B cell (primary cell): ENCODE results near the gene MRPL52. TPM values are rescaled to one million over a fixed set of nuclear protein-coding genes. Genes with fewer than 3 reads are reported as not detected.

ENCODE experiments used
- ATAC-seq: fragments of 200-7000 bp; cut with Tn5 transposase; one replicate; pipeline ENCODE4 v1.10.0; 2021; ENCODE audit warnings: low read depth, mild to moderate bottlenecking, moderate number of reproducible peaks, moderate library complexity
- CTCF ChIA-PET: fragments of 350-600 bp; sonication (Branson Sonifier 250); formaldehyde crosslinking; loops from one replicate; lab custom pipeline; 2021; ENCODE audit warnings: antibody characterized with exemption, inconsistent platforms; lab: Charles Lee
- POLR2A ChIA-PET: fragments of 350-600 bp; sonication (Branson Sonifier 250); formaldehyde crosslinking; loops from one replicate; lab custom pipeline; 2021; ENCODE audit warnings: antibody characterized with exemption; lab: Charles Lee
- DNase-seq: peaks from one replicate; pipeline ENCODE4 v3.0.0; 2013
- H2AFZ ChIP-seq: 2 replicates; pipeline ENCODE4 v1.6.1; 2012; ENCODE audit warnings: mild to moderate bottlenecking, low read depth, low read length; ENCODE audit not compliant: insufficient read depth, poor library complexity, severe bottlenecking
- H3K27ac ChIP-seq, 2 donors: 1 replicate in 1 of 2; 2 replicates in 1 of 2; pipeline ENCODE4 v1.5.1; 2012 to 2013; ENCODE audit warnings: low read length in 2 of 2, mild to moderate bottlenecking in 2 of 2, moderate library complexity in 1 of 2
- H3K27me3 ChIP-seq, 4 experiments: fragments of 200-600 bp in 1 of 4; sonication (generic) in 1 of 4; replicated peaks in 1 of 4; 1 replicate in 2 of 4; 2 replicates in 2 of 4; pipeline versions ENCODE4 v1.6.1 to v1.7.0; 2013 to 2016; ENCODE audit warnings: low read length in 3 of 4, mild to moderate bottlenecking in 2 of 4, mixed read lengths in 1 of 4, moderate library complexity in 1 of 4; ENCODE audit not compliant: insufficient read depth in 4 of 4, control insufficient read depth in 3 of 4; ENCODE audit errors: control extremely low read depth in 1 of 4
- H3K36me3 ChIP-seq, 2 experiments: replicated peaks in 1 of 2; 1 replicate in 1 of 2; 2 replicates in 1 of 2; pipeline versions ENCODE4 v1.6.1 to v1.7.1; 2013; ENCODE audit warnings: low read length in 1 of 2; ENCODE audit not compliant: insufficient read depth in 2 of 2, control insufficient read depth in 1 of 2; ENCODE audit errors: control extremely low read depth in 1 of 2, extremely low read depth in 1 of 2
- H3K4me1 ChIP-seq, 2 donors: fragments of 200-600 bp in 1 of 2; sonication (generic) in 1 of 2; 1 replicate in 1 of 2; 2 replicates in 1 of 2; pipeline versions ENCODE4 v1.5.1 to v1.6.1; 2013 to 2017; ENCODE audit warnings: low read length in 2 of 2; ENCODE audit not compliant: control insufficient read depth in 2 of 2, insufficient read depth in 2 of 2
- H3K4me2 ChIP-seq: replicated peaks from 2 replicates; pipeline ENCODE3; 2012; ENCODE audit warnings: mild to moderate bottlenecking, low read depth, low read length; ENCODE audit not compliant: poor library complexity, severe bottlenecking
- H3K4me3 ChIP-seq, 5 experiments: fragments of 200-600 bp in 1 of 5; sonication (generic) in 1 of 5; 1 replicate in 3 of 5; 2 replicates in 2 of 5; pipeline versions ENCODE4 v1.5.1 to v1.7.0; 2011 to 2016; ENCODE audit warnings: low read length in 4 of 5, mild to moderate bottlenecking in 4 of 5, low read depth in 2 of 5, control low read depth in 1 of 5, moderate library complexity in 1 of 5; ENCODE audit not compliant: insufficient read depth in 1 of 5; ENCODE audit errors: control extremely low read depth in 1 of 5, extremely low read depth in 1 of 5
- H3K79me2 ChIP-seq: fragments of 200-600 bp; sonication (generic); one replicate; pipeline ENCODE4 v1.6.0; 2016; ENCODE audit warnings: low read length; ENCODE audit not compliant: control insufficient read depth, insufficient read depth
- H3K9ac ChIP-seq: fragments of 200-600 bp; sonication (generic); 2 replicates; pipeline ENCODE4 v1.6.1; 2017; ENCODE audit warnings: mild to moderate bottlenecking, low read length, moderate library complexity
- H3K9me3 ChIP-seq, 3 donors: one replicate each; pipeline versions ENCODE4 v1.6.1 to v1.7.1; 2013; ENCODE audit warnings: low read length in 2 of 3; ENCODE audit not compliant: control insufficient read depth in 2 of 3, insufficient read depth in 1 of 3; ENCODE audit errors: control extremely low read depth in 1 of 3
- H4K20me1 ChIP-seq: 2 replicates; pipeline ENCODE4 v1.6.0; 2012; ENCODE audit warnings: mild to moderate bottlenecking, low read length; ENCODE audit not compliant: insufficient read depth, control insufficient read depth, poor library complexity, severe bottlenecking
- H3K27ac Mint-ChIP-seq: one replicate; pipeline ENCODE4 v1.8.0; 2021; ENCODE audit warnings: mixed read lengths
- H3K27me3 Mint-ChIP-seq: one replicate; pipeline ENCODE4 v1.8.0; 2021; ENCODE audit warnings: mixed read lengths
- H3K4me1 Mint-ChIP-seq: one replicate; pipeline ENCODE4 v1.8.0; 2021; ENCODE audit warnings: mixed read lengths
- H3K4me3 Mint-ChIP-seq: one replicate; pipeline ENCODE4 v1.8.0; 2021; ENCODE audit warnings: mixed read lengths
- H3K9me3 Mint-ChIP-seq: one replicate; pipeline ENCODE4 v1.8.0; 2022; ENCODE audit warnings: mixed read lengths; ENCODE audit not compliant: insufficient read depth
- EZH2 ChIP-seq: IDR thresholded peaks from 2 replicates; pipeline ENCODE4 v1.6.1; 2012; ENCODE audit warnings: borderline replicate concordance, low read depth, mild to moderate bottlenecking, moderate library complexity, low read length; ENCODE audit not compliant: insufficient read depth, poor library complexity, severe bottlenecking
- WGBS: methylation state at CpG from one replicate; pipeline ENCODE4 v1.1.5; 2013; ENCODE audit warnings: missing lambda C conversion rate; ENCODE audit not compliant: insufficient coverage; 5-methylcytosine and 5-hydroxymethylcytosine counted together
- intact Hi-C: fragments of 100-400 bp; cut with micrococcal nuclease; formaldehyde crosslinking; loops from one replicate; pipeline ENCODE4 v1.10.0; 2022
- polyA plus RNA-seq: library from polyadenylated mRNA; depleted of rRNA; stranded (reverse); fragments of >200 nt; gene quantifications from 2 replicates; pipeline ENCODE4 v1.2.3, GENCODE V29; 2012
- total RNA-seq, 2 donors: library from RNA; stranded (reverse); fragments of 120-200 nt in 1 of 2; gene quantifications; 1 replicate in 1 of 2; 2 replicates in 1 of 2; pipeline versions ENCODE4 v1.2.3 to v1.2.4, GENCODE V29; 2013 to 2022
- TF ChIP-seq, protein P1 (sequence below): fragments of 200-600 bp; IDR thresholded peaks from one replicate; pipeline ENCODE4 v1.8.0; 2022; ENCODE audit warnings: antibody characterized with exemption, mild to moderate bottlenecking

MRPL52 gene
- total and polyA plus RNA-seq, 2 donors (not counting 1 experiment from before 2014, with no cell fraction given): 37.4 to 91.6 TPM

DNA sequence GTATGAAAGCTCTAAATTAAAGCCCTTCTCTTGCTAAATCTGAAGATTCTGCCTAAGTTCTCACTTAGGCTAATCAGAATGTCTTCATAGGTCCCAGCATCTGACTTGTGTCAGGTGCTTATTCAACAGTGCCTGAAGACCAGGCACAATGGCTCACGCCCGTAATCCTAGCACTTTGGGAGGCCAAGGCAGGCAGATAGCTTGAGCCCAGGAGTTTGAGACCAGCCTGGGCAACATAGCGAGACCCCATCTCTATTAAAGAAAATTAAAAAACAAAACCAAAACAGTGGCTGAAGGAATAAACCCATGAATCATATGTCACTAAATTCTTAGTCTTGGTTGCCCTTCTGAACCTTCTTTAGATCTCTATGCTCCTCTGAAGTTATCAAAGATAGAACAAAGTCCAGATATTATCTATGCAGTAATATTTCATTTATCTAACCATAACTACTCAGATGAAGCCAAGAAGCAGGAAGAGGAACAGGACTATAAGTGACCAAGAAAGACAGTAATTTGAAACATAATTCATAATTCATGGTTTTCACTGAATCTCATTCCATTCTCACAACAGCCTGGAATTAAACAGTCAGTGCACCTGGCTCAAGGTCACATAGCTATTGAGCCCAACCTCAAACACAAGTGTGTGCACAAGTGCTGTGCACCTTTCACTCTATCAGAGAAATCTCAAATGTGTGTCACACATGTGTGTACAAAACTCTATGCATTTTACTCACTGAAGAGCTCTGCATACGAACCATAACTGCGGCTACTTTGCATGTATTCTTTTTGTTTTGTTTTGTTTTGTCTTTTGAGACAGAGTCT is 21.1 kb upstream of the MRPL52 start:
- intact Hi-C loops: no loop called here
- no peaks in the 10 kb centered on the region for H3K9me3 ChIP-seq
- H4K20me1 ChIP-seq: no peaks in the 10 kb centered on the region
- DNase-seq (no peak), ATAC-seq (no peak)
- Mint-ChIP-seq H3K4me1 (peaks cover 72% of the 10 kb centered on the region), H3K9me3 (no peaks in the 10 kb centered on the region), H3K4me3 (peak overlapping the region; percentile 47), H3K27ac (peak overlapping the region; percentile 76), H3K27me3 (no peaks in the 10 kb centered on the region)
- CTCF ChIA-PET: interaction anchor here (0.8 to 14.9 kb wide), 5 partner anchors 13 to 45 kb away, joined by 3 to 129 read pairs (median 6); no protein-coding TSS in a partner anchor
- H3K36me3 ChIP-seq: peaks cover 0 to 1% of the 10 kb centered on the region in 2 experiments
- POLR2A ChIA-PET: interaction anchor here (0.6 to 2.3 kb wide), 3 partner anchors 9 to 14 kb away, joined by 3 to 5 read pairs (median 5); no protein-coding TSS in a partner anchor
- H2AFZ ChIP-seq: no peak overlapping the region
- no peaks in the 10 kb centered on the region for H3K27me3 ChIP-seq
- peak overlapping the region in 1 of 2 donors; percentile 35 for H3K27ac ChIP-seq
- H3K79me2 ChIP-seq: peaks cover 5% of the 10 kb centered on the region
- H3K4me2 ChIP-seq: no peak overlapping the region
- H3K4me1 ChIP-seq: peaks cover 35 to 52% of the 10 kb centered on the region in 2 donors
- 80% methylated on average over 3 of the region's 5 CpGs for WGBS
- no peak for TF ChIP-seq EZH2
- TF ChIP-seq, protein P1, sequence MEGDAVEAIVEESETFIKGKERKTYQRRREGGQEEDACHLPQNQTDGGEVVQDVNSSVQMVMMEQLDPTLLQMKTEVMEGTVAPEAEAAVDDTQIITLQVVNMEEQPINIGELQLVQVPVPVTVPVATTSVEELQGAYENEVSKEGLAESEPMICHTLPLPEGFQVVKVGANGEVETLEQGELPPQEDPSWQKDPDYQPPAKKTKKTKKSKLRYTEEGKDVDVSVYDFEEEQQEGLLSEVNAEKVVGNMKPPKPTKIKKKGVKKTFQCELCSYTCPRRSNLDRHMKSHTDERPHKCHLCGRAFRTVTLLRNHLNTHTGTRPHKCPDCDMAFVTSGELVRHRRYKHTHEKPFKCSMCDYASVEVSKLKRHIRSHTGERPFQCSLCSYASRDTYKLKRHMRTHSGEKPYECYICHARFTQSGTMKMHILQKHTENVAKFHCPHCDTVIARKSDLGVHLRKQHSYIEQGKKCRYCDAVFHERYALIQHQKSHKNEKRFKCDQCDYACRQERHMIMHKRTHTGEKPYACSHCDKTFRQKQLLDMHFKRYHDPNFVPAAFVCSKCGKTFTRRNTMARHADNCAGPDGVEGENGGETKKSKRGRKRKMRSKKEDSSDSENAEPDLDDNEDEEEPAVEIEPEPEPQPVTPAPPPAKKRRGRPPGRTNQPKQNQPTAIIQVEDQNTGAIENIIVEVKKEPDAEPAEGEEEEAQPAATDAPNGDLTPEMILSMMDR: no peak
- no peak overlapping the region for H3K4me3 ChIP-seq
- no peak overlapping the region for H3K9ac ChIP-seq

DNA sequence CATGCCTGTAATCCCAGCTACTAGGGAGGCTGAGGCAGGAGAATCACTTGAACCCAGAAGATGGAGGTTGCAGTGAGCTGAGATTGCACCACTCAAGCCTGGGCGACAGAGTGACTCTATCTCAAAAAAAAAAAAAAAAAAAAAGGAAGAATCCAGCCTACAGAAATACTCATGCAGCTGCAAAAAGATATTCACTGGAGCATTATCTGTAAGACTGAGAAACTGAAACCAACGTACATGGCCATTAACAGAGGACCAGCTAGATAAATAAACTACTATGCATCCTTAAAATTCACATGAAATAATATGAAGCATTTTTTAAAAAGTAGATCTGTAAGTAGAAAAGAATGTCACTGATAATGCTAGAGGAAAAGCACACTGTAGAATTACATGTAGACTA is 18.0 kb upstream of the MRPL52 start:
- Mint-ChIP-seq H3K4me3 (peak overlapping the region; percentile 81), H3K27ac (peak overlapping the region; percentile 92), H3K9me3 (no peaks in the 10 kb centered on the region), H3K27me3 (no peaks in the 10 kb centered on the region), H3K4me1 (peaks cover 71% of the 10 kb centered on the region)
- peak; percentile 60 for DNase-seq
- H3K9me3 ChIP-seq: peaks cover 0 to 6% (median 0%) of the 10 kb centered on the region in 3 donors
- no peak overlapping the region for H2AFZ ChIP-seq
- peaks cover 41 to 60% of the 10 kb centered on the region in 2 donors for H3K4me1 ChIP-seq
- peaks cover 0 to 1% of the 10 kb centered on the region in 2 experiments for H3K36me3 ChIP-seq
- ChIA-PET POLR2A (interaction anchor here (0.6 to 2.7 kb wide), 11 partner anchors 8 to 240 kb away, joined by 3 to 15 read pairs (median 4); partner anchors contain the start of genes MMP14, MRPL52 and OXA1L), CTCF (interaction anchor here (0.7 to 14.9 kb wide), 10 partner anchors 9 to 89 kb away, joined by 3 to 129 read pairs (median 4); partner anchors contain the start of gene LRP10)
- H3K4me2 ChIP-seq: peak overlapping the region; percentile 52
- no peaks in the 10 kb centered on the region for H3K27me3 ChIP-seq
- intact Hi-C loops: loop anchor here (1.0 kb wide), 3 partner anchors 8 to 21 kb away; no protein-coding TSS in a partner anchor
- H3K27ac ChIP-seq: peak overlapping the region in 1 of 2 donors; percentile 56
- no peaks in the 10 kb centered on the region for H4K20me1 ChIP-seq
- 0% methylated on average over 1 of the region's 2 CpGs for WGBS
- TF ChIP-seq, protein P1: no peak
- no peak for TF ChIP-seq EZH2
- peak overlapping the region in 1 of 5 experiments; percentile 20 for H3K4me3 ChIP-seq
- H3K79me2 ChIP-seq: peaks cover under 1% of the 10 kb centered on the region
- ATAC-seq: peak; percentile 49
- peak overlapping the region; percentile 28 for H3K9ac ChIP-seq
